ENCODE results near the gene SASH1.

Gene SASH1

DNA sequence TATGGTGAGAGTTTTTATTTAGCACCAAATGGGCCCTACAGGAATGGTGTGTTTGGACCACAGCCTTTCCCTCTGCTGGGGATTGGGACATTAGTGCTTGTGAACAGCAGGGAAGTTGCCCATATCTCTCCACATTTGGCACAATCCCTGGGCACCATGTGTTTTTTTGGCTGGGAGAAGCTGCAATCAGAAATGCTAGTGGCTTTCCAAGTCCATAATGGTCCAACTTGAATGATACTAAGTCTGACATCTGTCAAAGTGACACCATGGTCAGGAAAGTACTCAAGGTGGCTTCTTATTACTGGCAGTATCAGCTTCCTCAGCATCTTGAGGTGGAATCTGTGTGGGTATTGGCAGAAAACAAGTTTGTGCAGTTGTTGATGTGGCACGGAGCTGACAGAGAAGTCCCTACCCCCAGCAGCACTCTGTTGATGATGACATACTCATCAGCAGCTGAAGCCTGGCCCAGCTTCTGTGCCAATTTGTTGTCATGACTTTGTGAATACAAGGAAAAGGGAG, 53.0 kb downstream of the SASH1 start:
- no peaks in the 10 kb centered on the region for H3K27me3 ChIP-seq (ENCODE audit: control insufficient read depth in 1 of 2, insufficient read depth in 2 of 2, low read length in 2 of 2)
- H3K27ac ChIP-seq (ENCODE audit: low read depth, low read length) = no peak overlapping the region
- peaks cover 10% of the 10 kb centered on the region for H3K4me1 ChIP-seq (ENCODE audit: insufficient read depth, low read length)
- H3K36me3 ChIP-seq (ENCODE audit: insufficient read depth, low read length) = no peaks in the 10 kb centered on the region
- no peaks in the 10 kb centered on the region for H3K9me3 ChIP-seq (ENCODE audit: low read length)
- no peak overlapping the region for H3K9ac ChIP-seq (ENCODE audit: low read length)
- H3K4me3 ChIP-seq (ENCODE audit: low read depth in 1 of 2, low read length in 2 of 2) = no peak overlapping the region

DNA sequence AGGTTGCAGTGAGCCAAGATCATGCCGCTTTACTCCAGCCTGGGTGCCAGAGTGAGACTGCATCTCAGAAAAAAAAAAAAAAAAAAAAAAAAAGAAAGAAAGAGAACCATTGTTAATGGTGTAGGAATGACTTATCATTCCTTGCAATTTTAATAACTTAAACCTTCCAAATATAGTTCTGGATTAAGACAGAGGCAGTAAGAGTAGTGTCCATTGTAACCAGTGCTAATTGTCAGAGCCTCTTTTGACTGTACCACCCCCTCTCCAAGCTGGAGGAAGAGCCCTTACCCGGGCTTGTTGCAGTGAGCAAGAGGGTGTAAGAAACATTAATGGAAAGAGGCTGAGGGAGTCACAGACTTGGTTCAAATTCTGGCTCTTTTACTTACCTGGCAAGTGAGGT, 53.8 kb downstream of the SASH1 start:
- Histone ChIP-seq H3K4me1 (ENCODE audit: insufficient read depth, low read length) (peaks cover 10% of the 10 kb centered on the region), H3K4me3 (ENCODE audit: low read depth in 1 of 2, low read length in 2 of 2) (no peak overlapping the region), H3K27ac (ENCODE audit: low read depth, low read length) (no peak overlapping the region), H3K9ac (ENCODE audit: low read length) (no peak overlapping the region), H3K27me3 (ENCODE audit: control insufficient read depth in 1 of 2, insufficient read depth in 2 of 2, low read length in 2 of 2) (no peaks in the 10 kb centered on the region), H3K36me3 (ENCODE audit: insufficient read depth, low read length) (no peaks in the 10 kb centered on the region), H3K9me3 (ENCODE audit: low read length) (no peaks in the 10 kb centered on the region)

DNA sequence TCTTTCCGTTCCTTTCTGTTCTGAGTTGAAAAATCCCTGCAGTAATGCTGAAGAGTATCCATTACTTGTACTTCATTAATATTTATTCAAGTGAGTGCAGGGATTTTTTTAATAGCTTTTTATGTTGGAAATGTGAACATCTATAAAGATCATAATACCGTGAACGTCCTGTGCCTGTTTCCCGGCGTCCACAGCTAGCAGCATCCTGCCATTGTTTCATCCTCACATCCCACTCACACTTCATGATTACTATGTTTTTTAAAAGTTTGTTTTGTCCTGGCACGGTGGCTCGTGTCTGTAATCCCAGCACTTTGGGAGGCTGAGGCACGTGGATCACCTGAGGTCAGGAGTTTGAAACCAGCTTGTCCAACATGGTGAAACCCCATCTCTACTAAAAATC, 54.3 kb downstream of the SASH1 start:
- Histone ChIP-seq H3K9ac (ENCODE audit: low read length) (no peak overlapping the region), H3K9me3 (ENCODE audit: low read length) (no peaks in the 10 kb centered on the region), H3K4me1 (ENCODE audit: insufficient read depth, low read length) (peaks cover 10% of the 10 kb centered on the region), H3K4me3 (ENCODE audit: low read depth in 1 of 2, low read length in 2 of 2) (no peak overlapping the region), H3K36me3 (ENCODE audit: insufficient read depth, low read length) (no peaks in the 10 kb centered on the region), H3K27ac (ENCODE audit: low read depth, low read length) (no peak overlapping the region), H3K27me3 (ENCODE audit: control insufficient read depth in 1 of 2, insufficient read depth in 2 of 2, low read length in 2 of 2) (no peaks in the 10 kb centered on the region)

DNA sequence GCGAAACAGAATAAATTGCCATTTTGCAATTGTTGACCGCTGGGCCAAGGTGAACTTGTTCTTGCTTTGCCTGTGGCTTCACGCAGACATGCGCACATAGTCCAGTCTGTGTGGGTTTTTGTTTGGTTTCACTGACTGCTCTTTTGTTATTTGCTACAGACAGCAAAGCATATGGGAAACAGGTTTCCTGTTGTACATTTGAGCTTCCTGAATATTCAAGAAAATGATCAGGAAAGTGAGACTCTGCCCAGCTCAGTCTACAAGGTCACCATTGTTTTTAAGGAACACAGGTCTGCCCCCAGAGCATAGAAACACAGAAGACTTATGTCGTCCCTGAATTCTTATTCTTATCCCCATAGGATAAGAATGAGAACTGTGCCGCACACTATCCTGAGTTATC, 55.6 kb downstream of the SASH1 start:
- Histone ChIP-seq H3K27me3 (ENCODE audit: control insufficient read depth in 1 of 2, insufficient read depth in 2 of 2, low read length in 2 of 2) (no peaks in the 10 kb centered on the region), H3K27ac (ENCODE audit: low read depth, low read length) (no peak overlapping the region), H3K9ac (ENCODE audit: low read length) (no peak overlapping the region), H3K36me3 (ENCODE audit: insufficient read depth, low read length) (no peaks in the 10 kb centered on the region), H3K9me3 (ENCODE audit: low read length) (no peaks in the 10 kb centered on the region), H3K4me1 (ENCODE audit: insufficient read depth, low read length) (peaks cover 10% of the 10 kb centered on the region), H3K4me3 (ENCODE audit: low read depth in 1 of 2, low read length in 2 of 2) (no peak overlapping the region)

DNA sequence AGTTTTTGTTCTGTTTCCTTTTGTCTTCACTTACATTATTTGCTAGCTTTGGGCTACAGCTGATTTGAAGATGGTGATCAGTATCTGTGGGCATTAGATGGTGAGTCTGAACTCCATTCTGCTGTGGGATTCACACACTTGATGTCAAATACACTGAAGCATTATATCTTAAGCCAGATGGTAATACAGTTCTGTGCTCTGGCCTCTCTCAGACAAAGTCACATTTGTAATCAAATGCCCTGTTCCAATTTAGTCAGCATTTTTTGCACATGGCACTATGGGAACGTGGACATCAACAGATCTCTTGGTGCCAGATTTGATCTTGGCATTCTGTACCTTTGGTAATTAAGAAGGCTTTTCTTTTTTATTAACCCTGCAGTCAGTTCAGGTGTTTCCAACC, 56.0 kb downstream of the SASH1 start:
- Histone ChIP-seq H3K36me3 (ENCODE audit: insufficient read depth, low read length) (no peaks in the 10 kb centered on the region), H3K27me3 (ENCODE audit: control insufficient read depth in 1 of 2, insufficient read depth in 2 of 2, low read length in 2 of 2) (no peaks in the 10 kb centered on the region), H3K27ac (ENCODE audit: low read depth, low read length) (no peak overlapping the region), H3K9me3 (ENCODE audit: low read length) (no peaks in the 10 kb centered on the region), H3K4me3 (ENCODE audit: low read depth in 1 of 2, low read length in 2 of 2) (no peak overlapping the region), H3K4me1 (ENCODE audit: insufficient read depth, low read length) (peaks cover 10% of the 10 kb centered on the region), H3K9ac (ENCODE audit: low read length) (no peak overlapping the region)

DNA sequence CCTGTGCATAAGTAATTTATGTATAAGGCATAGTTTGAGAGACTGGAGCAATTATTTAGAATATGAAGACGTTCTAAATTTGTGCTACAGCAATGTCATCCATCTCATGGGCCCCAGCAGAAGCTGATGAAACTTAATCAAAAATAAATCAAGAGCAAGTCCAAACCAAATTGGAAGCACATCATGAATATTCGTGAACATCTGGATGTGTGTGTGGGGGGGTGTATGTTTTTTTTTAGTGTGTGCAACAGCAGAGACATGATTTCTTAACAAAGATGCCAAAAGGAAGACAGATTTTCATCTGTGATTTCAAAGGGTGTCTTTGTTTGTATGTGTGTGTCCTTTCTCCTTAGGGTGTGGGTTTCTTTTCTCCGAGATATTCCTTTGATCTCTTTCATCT, 58.9 kb downstream of the SASH1 start:
- H3K9me3 ChIP-seq (ENCODE audit: low read length) = no peaks in the 10 kb centered on the region
- no peak overlapping the region for H3K9ac ChIP-seq (ENCODE audit: low read length)
- H3K36me3 ChIP-seq (ENCODE audit: insufficient read depth, low read length) = no peaks in the 10 kb centered on the region
- H3K4me3 ChIP-seq (ENCODE audit: low read depth in 1 of 2, low read length in 2 of 2) = no peak overlapping the region
- H3K27ac ChIP-seq (ENCODE audit: low read depth, low read length) = no peak overlapping the region
- H3K27me3 ChIP-seq (ENCODE audit: control insufficient read depth in 1 of 2, insufficient read depth in 2 of 2, low read length in 2 of 2) = no peaks in the 10 kb centered on the region
- H3K4me1 ChIP-seq (ENCODE audit: insufficient read depth, low read length) = peaks cover 9% of the 10 kb centered on the region

DNA sequence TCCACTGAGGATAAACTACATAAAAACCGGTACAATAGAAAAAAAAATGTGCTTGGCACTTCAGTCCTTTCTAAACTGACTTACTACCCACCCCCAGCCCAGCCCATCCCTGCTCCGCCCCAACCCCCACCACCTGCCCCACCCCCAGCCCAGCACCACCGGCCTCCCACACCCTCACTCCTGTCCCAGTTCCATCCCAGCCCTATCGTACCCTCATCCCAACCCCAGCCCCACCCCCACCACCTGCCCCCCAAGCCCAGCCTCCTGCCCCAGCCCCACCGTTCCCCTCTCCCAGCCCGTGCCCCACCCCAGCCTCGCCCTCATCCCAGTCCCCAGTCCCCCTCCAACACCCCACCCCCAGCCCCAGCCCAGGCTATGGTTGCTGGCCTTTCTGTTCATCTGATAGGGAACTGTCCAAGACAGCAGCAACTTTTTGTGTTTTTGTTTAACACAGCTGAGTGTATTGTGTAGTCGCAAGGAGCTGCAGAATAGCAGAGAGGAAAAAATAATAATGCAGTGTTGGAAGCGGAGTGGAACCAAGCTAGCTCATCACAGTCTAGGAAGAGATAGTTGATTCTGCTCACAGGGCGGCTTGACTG, 61.9 kb downstream of the SASH1 start:
- H3K9ac ChIP-seq (ENCODE audit: low read length) = no peak overlapping the region
- H3K27ac ChIP-seq (ENCODE audit: low read depth, low read length) = no peak overlapping the region
- no peak overlapping the region for H3K4me3 ChIP-seq (ENCODE audit: low read depth in 1 of 2, low read length in 2 of 2)
- H3K4me1 ChIP-seq (ENCODE audit: insufficient read depth, low read length) = peaks cover 10% of the 10 kb centered on the region
- H3K36me3 ChIP-seq (ENCODE audit: insufficient read depth, low read length) = no peaks in the 10 kb centered on the region
- no peaks in the 10 kb centered on the region for H3K9me3 ChIP-seq (ENCODE audit: low read length)
- no peaks in the 10 kb centered on the region for H3K27me3 ChIP-seq (ENCODE audit: control insufficient read depth in 1 of 2, insufficient read depth in 2 of 2, low read length in 2 of 2)

DNA sequence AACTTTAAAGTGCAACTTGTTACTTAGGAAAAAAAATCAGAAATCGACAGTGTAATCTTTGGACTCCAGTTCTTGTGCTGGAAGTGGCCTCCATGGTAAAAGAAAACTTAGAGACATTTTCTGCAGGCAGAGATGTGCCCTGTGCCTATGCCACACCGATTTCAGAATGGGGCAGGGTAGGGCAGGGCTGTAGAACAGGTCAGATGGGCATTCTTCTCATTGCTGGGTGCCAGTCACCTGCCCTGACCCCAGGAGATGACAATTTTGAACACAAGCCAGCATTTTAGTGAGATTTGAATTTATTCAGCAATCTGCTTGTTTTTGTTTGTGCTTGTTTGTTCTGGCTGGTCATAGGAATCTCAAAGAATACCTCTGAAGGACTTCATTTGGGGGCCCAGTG, 63.3 kb downstream of the SASH1 start:
- H3K36me3 ChIP-seq (ENCODE audit: insufficient read depth, low read length) = no peaks in the 10 kb centered on the region
- H3K9ac ChIP-seq (ENCODE audit: low read length) = no peak overlapping the region
- H3K27me3 ChIP-seq (ENCODE audit: control insufficient read depth in 1 of 2, insufficient read depth in 2 of 2, low read length in 2 of 2) = no peaks in the 10 kb centered on the region
- no peaks in the 10 kb centered on the region for H3K9me3 ChIP-seq (ENCODE audit: low read length)
- H3K4me1 ChIP-seq (ENCODE audit: insufficient read depth, low read length) = peaks cover 10% of the 10 kb centered on the region
- H3K27ac ChIP-seq (ENCODE audit: low read depth, low read length) = no peak overlapping the region
- H3K4me3 ChIP-seq (ENCODE audit: low read depth in 1 of 2, low read length in 2 of 2) = no peak overlapping the region

DNA sequence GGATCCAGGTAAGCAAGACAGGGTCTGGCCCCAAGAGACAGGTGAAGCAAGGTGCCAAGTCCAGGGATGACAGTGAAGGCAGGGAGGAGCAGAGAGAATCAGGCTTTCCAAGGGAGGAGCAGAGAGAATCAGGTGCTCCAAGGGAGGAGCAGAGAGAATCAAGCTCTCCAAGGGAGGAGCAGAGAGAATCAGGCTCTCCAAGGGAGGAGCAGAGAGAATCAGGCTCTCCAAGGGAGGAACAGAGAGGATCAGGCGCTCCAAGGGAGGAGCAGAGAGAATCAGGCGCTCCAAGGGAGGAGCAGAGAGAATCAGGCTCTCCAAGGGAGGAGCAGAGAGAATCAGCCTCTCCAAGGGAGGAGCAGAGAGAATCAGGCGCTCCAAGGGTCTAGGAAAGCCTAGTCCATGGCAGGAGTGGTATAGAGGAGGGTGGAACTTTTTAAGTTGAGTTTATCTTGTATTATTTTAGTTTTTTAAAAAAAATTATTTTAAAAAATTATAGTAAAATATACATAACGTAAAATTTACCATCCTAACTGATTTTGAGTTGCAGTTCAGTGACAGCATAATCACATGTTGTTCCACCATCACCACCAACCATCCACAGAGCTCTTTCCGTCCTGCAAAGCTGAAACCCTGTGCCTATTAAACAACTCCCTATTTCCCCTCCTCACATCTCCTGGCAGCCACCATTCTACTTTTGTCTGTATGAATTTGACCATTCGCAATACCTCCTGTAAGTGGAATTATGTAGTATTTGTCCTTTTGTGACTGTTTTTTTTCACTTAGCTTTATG, 64.1 kb downstream of the SASH1 start:
- no peaks in the 10 kb centered on the region for H3K9me3 ChIP-seq (ENCODE audit: low read length)
- H3K9ac ChIP-seq (ENCODE audit: low read length) = no peak overlapping the region
- no peaks in the 10 kb centered on the region for H3K27me3 ChIP-seq (ENCODE audit: control insufficient read depth in 1 of 2, insufficient read depth in 2 of 2, low read length in 2 of 2)
- no peak overlapping the region for H3K27ac ChIP-seq (ENCODE audit: low read depth, low read length)
- H3K36me3 ChIP-seq (ENCODE audit: insufficient read depth, low read length) = no peaks in the 10 kb centered on the region
- H3K4me1 ChIP-seq (ENCODE audit: insufficient read depth, low read length) = peaks cover 10% of the 10 kb centered on the region
- no peak overlapping the region for H3K4me3 ChIP-seq (ENCODE audit: low read depth in 1 of 2, low read length in 2 of 2)

DNA sequence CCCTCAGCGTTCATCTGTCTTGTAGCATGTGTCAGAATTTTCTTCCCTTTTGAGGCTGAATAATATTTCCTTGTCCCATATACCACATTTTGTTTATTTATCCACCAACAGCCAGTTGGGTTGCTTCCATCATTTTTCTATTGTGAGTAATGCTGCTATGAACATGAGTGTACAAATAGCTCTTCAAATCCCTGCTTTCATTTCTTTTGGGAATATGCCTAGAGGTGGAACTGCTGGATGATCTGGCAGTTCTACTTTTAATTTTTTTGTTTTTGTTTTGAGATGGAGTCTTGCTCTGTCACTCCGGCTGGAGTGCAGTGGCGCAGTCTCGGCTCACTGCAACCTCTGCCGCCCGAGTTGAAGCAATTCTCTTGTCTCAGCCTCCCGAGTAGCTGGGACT, 64.7 kb downstream of the SASH1 start:
- Histone ChIP-seq H3K4me3 (ENCODE audit: low read depth in 1 of 2, low read length in 2 of 2) (no peak overlapping the region), H3K9ac (ENCODE audit: low read length) (no peak overlapping the region), H3K36me3 (ENCODE audit: insufficient read depth, low read length) (no peaks in the 10 kb centered on the region), H3K4me1 (ENCODE audit: insufficient read depth, low read length) (peaks cover 10% of the 10 kb centered on the region), H3K27ac (ENCODE audit: low read depth, low read length) (no peak overlapping the region), H3K27me3 (ENCODE audit: control insufficient read depth in 1 of 2, insufficient read depth in 2 of 2, low read length in 2 of 2) (no peaks in the 10 kb centered on the region), H3K9me3 (ENCODE audit: low read length) (no peaks in the 10 kb centered on the region)

DNA sequence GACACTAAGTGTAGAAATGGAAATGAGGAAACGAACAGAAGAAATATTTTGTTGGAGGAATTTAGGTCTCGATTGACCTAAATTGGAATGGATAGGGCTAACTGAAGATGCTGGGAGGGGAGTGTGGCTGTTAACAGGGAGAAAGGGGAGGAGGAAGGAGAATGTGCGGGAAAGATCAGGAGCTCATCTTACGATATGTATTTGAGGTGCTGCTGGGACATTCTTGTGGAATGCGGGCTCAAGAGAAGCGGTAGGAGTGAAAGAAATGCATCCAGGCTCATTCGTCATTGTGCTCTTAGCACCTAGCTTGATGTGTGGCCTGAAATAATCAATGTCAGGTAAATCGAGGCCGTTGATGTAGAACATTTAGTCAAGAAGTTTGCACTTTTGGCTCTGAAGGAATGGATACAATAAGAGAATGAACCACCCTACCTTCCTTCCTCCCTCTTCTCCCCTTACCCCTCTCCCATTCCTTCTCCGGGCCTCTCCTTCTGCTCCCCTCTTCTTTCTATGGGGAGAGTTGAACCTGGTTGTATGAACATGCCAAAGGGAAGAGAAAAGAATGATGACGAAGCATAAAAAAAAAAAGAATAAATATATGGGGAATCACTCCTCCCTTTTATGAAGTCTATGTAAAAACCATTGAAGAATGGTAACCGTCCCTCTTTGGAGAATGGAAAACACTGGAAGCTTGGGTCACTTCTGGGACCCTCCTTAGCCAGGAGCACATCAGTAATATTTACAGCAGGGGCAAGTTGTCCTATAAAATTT, 70.9 kb downstream of the SASH1 start:
- H3K9ac ChIP-seq (ENCODE audit: low read length) = no peak overlapping the region
- peaks cover 19% of the 10 kb centered on the region for H3K4me1 ChIP-seq (ENCODE audit: insufficient read depth, low read length)
- no peaks in the 10 kb centered on the region for H3K36me3 ChIP-seq (ENCODE audit: insufficient read depth, low read length)
- H3K27me3 ChIP-seq (ENCODE audit: control insufficient read depth in 1 of 2, insufficient read depth in 2 of 2, low read length in 2 of 2) = no peaks in the 10 kb centered on the region
- H3K4me3 ChIP-seq (ENCODE audit: low read depth in 1 of 2, low read length in 2 of 2) = no peak overlapping the region
- H3K27ac ChIP-seq (ENCODE audit: low read depth, low read length) = no peak overlapping the region
- no peaks in the 10 kb centered on the region for H3K9me3 ChIP-seq (ENCODE audit: low read length)
